Stimulated activated CD4-positive, alpha-beta T cell treated with anti-CD3 and anti-CD28 coated beads, Interleukin-15, amount 100 ng/mL, for 1 hour (primary cell): ENCODE data around the gene CHRM5.
"Not testable (repeated sequence)": the region's sequence is repeated elsewhere in the genome, so short reads cannot be mapped to it uniquely, and the experiment has no call there.

Experiments used
- DNase-seq, 2 donors: peaks; one replicate each; pipeline ENCODE4 v3.0.0-alpha.2; 2020; ENCODE audit warnings: low read depth in 1 of 2, low spot score in 1 of 2

The CHRM5 gene

GRCh38 chr15:33988384-33988783, 20.1 kb downstream of the CHRM5 start:
- no peak for DNase-seq

- no peak for DNase-seq
Observed at GRCh38 chr15:33994005-33994615, 25.8 kb downstream of the CHRM5 start.

GRCh38 chr15:33995666-33996065, 27.4 kb downstream of the CHRM5 start:
- not testable (repeated sequence) for DNase-seq

GRCh38 chr15:34001536-34001935, 33.2 kb downstream of the CHRM5 start:
- no peak for DNase-seq

- DNase-seq, result no peak
Observed at GRCh38 chr15:34006381-34006780, 38.1 kb downstream of the CHRM5 start.

GRCh38 chr15:34009656-34010055, 41.4 kb downstream of the CHRM5 start:
- DNase-seq, result no peak

GRCh38 chr15:34010921-34011320, 42.6 kb downstream of the CHRM5 start:
- DNase-seq, result no peak

GRCh38 chr15:34011481-34011880, 43.2 kb downstream of the CHRM5 start:
- no peak for DNase-seq

- no peak for DNase-seq
Observed at GRCh38 chr15:34012461-34013028, 44.2 kb downstream of the CHRM5 start.

GRCh38 chr15:34013746-34014145, 45.4 kb downstream of the CHRM5 start:
- no peak for DNase-seq

- no peak for DNase-seq
Observed at GRCh38 chr15:34014556-34014955, 46.3 kb downstream of the CHRM5 start.

- DNase-seq, result no peak
Observed at GRCh38 chr15:34018021-34018645, 49.8 kb downstream of the CHRM5 start.

GRCh38 chr15:34018738-34019137, 50.4 kb downstream of the CHRM5 start:
- not testable (repeated sequence) for DNase-seq

GRCh38 chr15:34019369-34019990, 51.2 kb downstream of the CHRM5 start:
- no peak for DNase-seq

- DNase-seq, result no peak
Observed at GRCh38 chr15:34023907-34024306, 55.6 kb downstream of the CHRM5 start.

GRCh38 chr15:34025252-34025651, 57.0 kb downstream of the CHRM5 start:
- DNase-seq, result no peak

GRCh38 chr15:34027606-34028005, 59.3 kb downstream of the CHRM5 start:
- DNase-seq, result no peak

- no peak for DNase-seq
Observed at GRCh38 chr15:34031987-34032760, 63.9 kb downstream of the CHRM5 start.

- peak; percentile 52 to 65 for DNase-seq
Observed at GRCh38 chr15:34038023-34038870, 70.0 kb downstream of the CHRM5 start.
